Trophoblast cell (in vitro differentiated cells and primary cell): ENCODE data around the gene MFSD1.

ENCODE experiments used
- DNase-seq, 2 donors: peaks; one replicate each; pipeline ENCODE4 v3.0.0-alpha.2; 2016
- H2AFZ ChIP-seq: 2 replicates; pipeline ENCODE4 v1.6.1; 2013; ENCODE audit warnings: low read length, moderate library complexity, mild to moderate bottlenecking; ENCODE audit not compliant: insufficient read depth, poor library complexity
- H2AK5ac ChIP-seq: 2 replicates; pipeline ENCODE4 v1.6.1; 2013; ENCODE audit warnings: mild to moderate bottlenecking, low read length
- H2BK120ac ChIP-seq: 2 replicates; pipeline ENCODE4 v1.6.1; 2013; ENCODE audit warnings: low read length, mild to moderate bottlenecking, moderate library complexity; ENCODE audit not compliant: insufficient read depth, poor library complexity
- H2BK12ac ChIP-seq: 2 replicates; pipeline ENCODE4 v1.6.1; 2013; ENCODE audit warnings: mild to moderate bottlenecking, low read length, moderate library complexity
- H2BK5ac ChIP-seq: 2 replicates; pipeline ENCODE4 v1.6.1; 2013; ENCODE audit warnings: low read length, low read depth, moderate library complexity, mild to moderate bottlenecking; ENCODE audit not compliant: poor library complexity
- H3K14ac ChIP-seq: 2 replicates; pipeline ENCODE4 v1.6.1; 2013; ENCODE audit warnings: mild to moderate bottlenecking, low read length
- H3K18ac ChIP-seq: 2 replicates; pipeline ENCODE4 v1.6.1; 2013; ENCODE audit warnings: mild to moderate bottlenecking, low read length
- H3K23ac ChIP-seq: 2 replicates; pipeline ENCODE4 v1.6.1; 2013; ENCODE audit warnings: low read length
- H3K27ac ChIP-seq: 2 replicates; pipeline ENCODE4 v1.5.1; 2013; ENCODE audit warnings: low read depth, mild to moderate bottlenecking, inconsistent platforms, low read length, moderate library complexity
- H3K27me3 ChIP-seq: 2 replicates; pipeline ENCODE4 v1.6.1; 2013; ENCODE audit warnings: inconsistent platforms, mild to moderate bottlenecking, low read length, moderate library complexity; ENCODE audit not compliant: insufficient read depth
- H3K36me3 ChIP-seq, 2 experiments: 1 replicate in 1 of 2; 2 replicates in 1 of 2; pipeline ENCODE4 v1.6.1; 2013; ENCODE audit warnings: low read length in 2 of 2, mild to moderate bottlenecking in 2 of 2, moderate library complexity in 1 of 2; ENCODE audit not compliant: insufficient read depth in 2 of 2, control insufficient read depth in 1 of 2
- H3K4ac ChIP-seq: 2 replicates; pipeline ENCODE4 v1.6.1; 2013; ENCODE audit warnings: low read depth, mild to moderate bottlenecking, low read length, moderate library complexity
- H3K4me1 ChIP-seq, 2 experiments: 1 replicate in 1 of 2; 2 replicates in 1 of 2; pipeline ENCODE4 v1.6.1; 2013; ENCODE audit warnings: low read length in 2 of 2, mild to moderate bottlenecking in 2 of 2, moderate library complexity in 1 of 2; ENCODE audit not compliant: insufficient read depth in 2 of 2, control insufficient read depth in 1 of 2
- H3K4me2 ChIP-seq: 2 replicates; pipeline ENCODE4 v1.6.1; 2013; ENCODE audit warnings: inconsistent platforms, mild to moderate bottlenecking, low read length, moderate library complexity
- H3K4me3 ChIP-seq: 2 replicates; pipeline ENCODE4 v1.5.1; 2013; ENCODE audit warnings: mild to moderate bottlenecking, low read depth, low read length, inconsistent platforms
- H3K79me1 ChIP-seq: one replicate; pipeline ENCODE4 v1.6.1; 2013; ENCODE audit warnings: low read length
- H3K79me2 ChIP-seq: 2 replicates; pipeline ENCODE4 v1.6.1; 2013; ENCODE audit warnings: low read length, mild to moderate bottlenecking; ENCODE audit not compliant: control insufficient read depth, insufficient read depth, poor library complexity
- H3K9ac ChIP-seq: 2 replicates; pipeline ENCODE4 v1.6.1; 2013; ENCODE audit warnings: mild to moderate bottlenecking, low read length
- H3K9me3 ChIP-seq: 2 replicates; pipeline ENCODE4 v1.6.1; 2013; ENCODE audit warnings: low read depth, mild to moderate bottlenecking, control low read depth, inconsistent platforms, low read length; ENCODE audit not compliant: insufficient read depth
- H4K12ac ChIP-seq: 2 replicates; pipeline ENCODE4 v1.6.1; 2013; ENCODE audit warnings: low read depth, mild to moderate bottlenecking, low read length, moderate library complexity
- H4K8ac ChIP-seq: 2 replicates; pipeline ENCODE4 v1.6.1; 2013; ENCODE audit warnings: low read depth, mild to moderate bottlenecking, low read length, moderate library complexity
- H4K91ac ChIP-seq: one replicate; pipeline ENCODE4 v1.6.1; 2013; ENCODE audit warnings: low read depth, mild to moderate bottlenecking, low read length, moderate library complexity
- WGBS: extraction: QIAGEN DNeasy Blood & Tissue Kit; methylation state at CpG from one replicate; pipeline ENCODE4 v1.1.7; 2013; ENCODE audit warnings: missing lambda C conversion rate; ENCODE audit not compliant: insufficient read length, insufficient coverage; ENCODE audit errors: extremely low coverage; 5-methylcytosine and 5-hydroxymethylcytosine counted together

The MFSD1 gene

DNA sequence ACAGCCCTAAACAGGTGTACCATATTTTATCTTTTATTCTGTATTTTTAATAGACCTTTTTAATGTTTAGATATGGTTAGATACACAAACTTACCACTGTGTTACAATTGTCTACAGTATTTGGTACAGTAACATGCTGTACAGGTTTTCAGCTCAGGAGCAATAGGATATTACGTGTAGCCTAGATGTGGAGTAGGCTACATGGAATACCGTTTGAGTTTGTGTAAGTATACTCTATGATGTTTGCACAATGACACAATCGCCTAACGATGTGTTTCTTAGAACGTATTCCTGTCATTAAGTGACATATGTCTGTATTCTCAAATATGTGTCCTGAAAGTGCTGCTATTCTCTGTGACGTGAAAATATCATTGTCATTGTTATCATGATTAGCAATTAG, 62.6 kb downstream of the MFSD1 start:
- H3K9me3 ChIP-seq = peaks cover 2% of the 10 kb centered on the region
- H3K27ac ChIP-seq = no peak overlapping the region
- no peak overlapping the region for H3K23ac ChIP-seq
- no peak overlapping the region for H2BK5ac ChIP-seq
- no peak overlapping the region for H3K9ac ChIP-seq
- no peak overlapping the region for H3K4ac ChIP-seq
- no peak overlapping the region for H2BK12ac ChIP-seq
- H4K12ac ChIP-seq = no peak overlapping the region
- no peaks in the 10 kb centered on the region for H3K79me1 ChIP-seq
- no peak overlapping the region for H2AK5ac ChIP-seq
- no peaks in the 10 kb centered on the region for H3K27me3 ChIP-seq
- no peak overlapping the region for H3K18ac ChIP-seq
- H2AFZ ChIP-seq = no peak overlapping the region
- no peak overlapping the region for H3K14ac ChIP-seq
- H3K4me3 ChIP-seq = no peak overlapping the region
- H2BK120ac ChIP-seq = no peak overlapping the region
- H4K91ac ChIP-seq = no peak overlapping the region
- WGBS = no CpG with 5 or more reads among the region's 6 CpGs
- no peak overlapping the region for H4K8ac ChIP-seq
- no peaks in the 10 kb centered on the region for H3K79me2 ChIP-seq
- no peak overlapping the region for H3K4me2 ChIP-seq
- no peaks in the 10 kb centered on the region for H3K36me3 ChIP-seq
- no peak for DNase-seq
- H3K4me1 ChIP-seq = no peaks in the 10 kb centered on the region

DNA sequence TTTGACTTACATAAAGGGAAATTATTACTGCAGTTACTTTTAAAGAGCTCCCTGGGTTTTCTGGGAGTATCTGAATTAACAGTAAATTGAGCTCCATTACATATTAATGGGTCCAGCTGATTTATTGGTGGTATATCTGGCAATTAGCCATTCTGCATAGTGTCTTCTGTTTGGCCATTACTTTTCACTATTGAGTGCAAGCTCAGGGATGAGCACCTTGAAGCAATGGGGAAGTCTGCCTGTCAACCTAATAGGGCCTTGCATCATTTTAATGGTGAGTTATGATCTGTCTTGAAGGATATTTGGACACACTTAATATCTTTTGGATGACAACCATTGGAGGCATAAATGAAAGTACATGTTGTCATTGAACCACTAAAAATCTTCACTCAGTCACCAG, 73.8 kb downstream of the MFSD1 start:
- Histone ChIP-seq H3K23ac (no peak overlapping the region), H2BK5ac (no peak overlapping the region), H2BK12ac (no peak overlapping the region), H3K9me3 (no peaks in the 10 kb centered on the region), H3K9ac (no peak overlapping the region), H4K12ac (no peak overlapping the region), H2AFZ (no peak overlapping the region), H3K4me3 (no peak overlapping the region), H3K79me1 (no peaks in the 10 kb centered on the region), H2AK5ac (no peak overlapping the region), H3K4ac (no peak overlapping the region), H3K4me2 (no peak overlapping the region), H3K79me2 (no peaks in the 10 kb centered on the region), H3K4me1 (no peaks in the 10 kb centered on the region), H3K14ac (no peak overlapping the region), H2BK120ac (no peak overlapping the region), H3K18ac (no peak overlapping the region), H4K91ac (no peak overlapping the region), H4K8ac (no peak overlapping the region), H3K27me3 (no peaks in the 10 kb centered on the region), H3K36me3 (no peaks in the 10 kb centered on the region), H3K27ac (no peak overlapping the region)
- DNase-seq = no peak
